Measurements from ENCODE around the gene NDUFB7. TPM values are rescaled to one million over a fixed set of nuclear protein-coding genes. Genes with fewer than 3 reads are reported as not detected.

NDUFB7 gene
- total RNA-seq, 2 experiments from 2014 or later = 141 to 282 TPM

GRCh38 chr19:14606627-14607026 is 34.8 kb upstream of the NDUFB7 start:
- Histone ChIP-seq H3K4me3 (ENCODE audit: low read depth, low read length, poor library complexity, severe bottlenecking) (no peak overlapping the region), H2AFZ (ENCODE audit: low read length) (no peak overlapping the region), H3K4me2 (ENCODE audit: low read length) (peak overlapping the region; percentile 75; the same call in 1 of the 2 replicates), H4K20me1 (ENCODE audit: insufficient read depth, low read length) (no peaks in the 10 kb centered on the region), H3K4me1 (ENCODE audit: insufficient read depth, low read length, poor library complexity, severe bottlenecking) (peaks cover 48% of the 10 kb centered on the region), H3K9me3 (ENCODE audit: low read length) (peaks cover 13% of the 10 kb centered on the region; the same call in 1 of the 2 replicates), H3K79me2 (ENCODE audit: insufficient read depth, low read depth, low read length) (no peaks in the 10 kb centered on the region), H3K36me3 (ENCODE audit: insufficient read depth, low read length) (peaks cover 67% of the 10 kb centered on the region), H3K9me2 (ENCODE audit: insufficient read depth, low read length) (no peaks in the 10 kb centered on the region), H3K27ac (ENCODE audit: low read depth, low read length, poor library complexity, severe bottlenecking) (no peak overlapping the region)
- CTCF ChIA-PET (ENCODE audit: unreplicated experiment) = no interaction called here
- intact Hi-C loops (cut with micrococcal nuclease; ENCODE audit: unreplicated experiment) = no loop called here
- POLR2A ChIA-PET = interaction anchor here (0.7 to 0.8 kb wide), 2 partner anchors 21 to 23 kb away, joined by 6 to 9 read pairs; no protein-coding TSS in a partner anchor
- TF ChIP-seq EZH2phosphoT487 (IDR thresholded peaks at IDR 0.05; ENCODE audit: borderline replicate concordance, low read depth, low read length) = no peak
- no peak for TF ChIP-seq CTCF (conservative IDR thresholded peaks at IDR 0.05; ENCODE audit: low read length)
- DNase-seq (ENCODE audit: low spot score) = no peak
- BruUV-seq (replicated peaks) = no TSS peak

DNA sequence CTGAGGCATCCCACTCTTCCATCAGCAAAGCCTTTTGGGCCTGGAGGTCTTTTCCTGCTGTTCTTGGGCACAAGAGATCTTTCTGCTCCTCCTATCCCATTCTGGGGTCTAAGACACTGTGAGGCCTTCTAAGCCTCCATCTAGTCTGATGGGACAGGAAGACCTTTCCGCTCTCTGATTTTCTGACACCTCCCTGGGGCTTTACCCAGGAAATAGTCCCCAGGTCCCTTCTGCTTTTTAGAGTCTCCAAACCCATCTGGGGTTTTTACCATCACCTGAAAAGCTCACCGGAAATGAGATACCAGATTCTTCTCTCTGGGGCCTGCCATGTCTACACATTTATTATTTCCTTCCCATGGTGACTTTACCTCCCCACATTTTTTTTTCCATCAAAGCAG is 32.1 kb upstream of the NDUFB7 start:
- ChIA-PET CTCF (ENCODE audit: unreplicated experiment) (interaction anchor here (1.2 kb wide), 1 partner anchor 29 kb away, joined by 4 read pairs; no protein-coding TSS in a partner anchor), POLR2A (interaction anchor here (0.5 to 1.4 kb wide), 3 partner anchors 30 to 1667 kb away, joined by 3 to 5 read pairs (median 5); no protein-coding TSS in a partner anchor)
- no peak overlapping the region for H2AFZ ChIP-seq (ENCODE audit: low read length)
- TF ChIP-seq EZH2phosphoT487 (IDR thresholded peaks at IDR 0.05; ENCODE audit: borderline replicate concordance, low read depth, low read length) = no peak
- TF ChIP-seq CTCF (conservative IDR thresholded peaks at IDR 0.05; ENCODE audit: low read length) = no peak
- no TSS peak for BruUV-seq (replicated peaks)
- H4K20me1 ChIP-seq (ENCODE audit: insufficient read depth, low read length) = no peaks in the 10 kb centered on the region
- H3K9me2 ChIP-seq (ENCODE audit: insufficient read depth, low read length) = no peaks in the 10 kb centered on the region
- H3K79me2 ChIP-seq (ENCODE audit: insufficient read depth, low read depth, low read length) = no peaks in the 10 kb centered on the region
- peaks cover 44% of the 10 kb centered on the region for H3K4me1 ChIP-seq (ENCODE audit: insufficient read depth, low read length, poor library complexity, severe bottlenecking)
- H3K4me2 ChIP-seq (ENCODE audit: low read length) = peak overlapping the region; percentile 75
- intact Hi-C loops (cut with micrococcal nuclease; ENCODE audit: unreplicated experiment) = loop anchor here (1.0 kb wide), 1 partner anchor 21 kb away; the partner anchor contains the start of gene CLEC17A
- peaks cover 20% of the 10 kb centered on the region; the same call in 1 of the 2 replicates for H3K9me3 ChIP-seq (ENCODE audit: low read length)
- H3K36me3 ChIP-seq (ENCODE audit: insufficient read depth, low read length) = peaks cover 67% of the 10 kb centered on the region
- H3K27ac ChIP-seq (ENCODE audit: low read depth, low read length, poor library complexity, severe bottlenecking) = peak overlapping the region; percentile 96
- H3K4me3 ChIP-seq (ENCODE audit: low read depth, low read length, poor library complexity, severe bottlenecking) = peak overlapping the region; percentile 46
- peak; percentile 94 for DNase-seq (ENCODE audit: low spot score)

- H3K4me2 ChIP-seq (ENCODE audit: low read length) = no peak overlapping the region
- POLR2A ChIA-PET = no interaction called here
- peaks cover 11% of the 10 kb centered on the region; the same call in 1 of the 2 replicates for H3K79me2 ChIP-seq (ENCODE audit: insufficient read depth, low read depth, low read length)
- CTCF ChIA-PET (ENCODE audit: unreplicated experiment) = no interaction called here
- no peak overlapping the region for H2AFZ ChIP-seq (ENCODE audit: low read length)
- peaks cover 21% of the 10 kb centered on the region for H3K4me1 ChIP-seq (ENCODE audit: insufficient read depth, low read length, poor library complexity, severe bottlenecking)
- DNase-seq (ENCODE audit: low spot score) = no peak
- peaks cover 87% of the 10 kb centered on the region for H3K36me3 ChIP-seq (ENCODE audit: insufficient read depth, low read length)
- no TSS peak for BruUV-seq (replicated peaks)
- intact Hi-C loops (cut with micrococcal nuclease; ENCODE audit: unreplicated experiment) = no loop called here
- no peaks in the 10 kb centered on the region for H4K20me1 ChIP-seq (ENCODE audit: insufficient read depth, low read length)
- peaks cover 25% of the 10 kb centered on the region; the same call in 1 of the 2 replicates for H3K9me3 ChIP-seq (ENCODE audit: low read length)
- no peak overlapping the region for H3K4me3 ChIP-seq (ENCODE audit: low read depth, low read length, poor library complexity, severe bottlenecking)
- TF ChIP-seq CTCF (conservative IDR thresholded peaks at IDR 0.05; ENCODE audit: low read length) (no peak), EZH2phosphoT487 (IDR thresholded peaks at IDR 0.05; ENCODE audit: borderline replicate concordance, low read depth, low read length) (no peak)
- no peaks in the 10 kb centered on the region for H3K9me2 ChIP-seq (ENCODE audit: insufficient read depth, low read length)
- H3K27ac ChIP-seq (ENCODE audit: low read depth, low read length, poor library complexity, severe bottlenecking) = no peak overlapping the region
Observed at GRCh38 chr19:14599548-14600147, 27.8 kb upstream of the NDUFB7 start.
